Measurements from ENCODE around the gene NWD2. TPM values are rescaled to one million over a fixed set of nuclear protein-coding genes. Genes with fewer than 3 reads are reported as not detected.

The NWD2 gene
- total RNA-seq, 1 experiment from 2014 or later, result not detected

GRCh38 chr4:37299468-37299867 is 54.9 kb downstream of the NWD2 start:
- H3K36me3 ChIP-seq (ENCODE audit: low read depth), result no peaks in the 10 kb centered on the region
- H3K4me1 ChIP-seq (replicated peaks; ENCODE audit: insufficient read depth), result no peaks in the 10 kb centered on the region
- no peak overlapping the region for H3K27ac ChIP-seq
- no peaks in the 10 kb centered on the region for H3K9me3 ChIP-seq (ENCODE audit: insufficient read depth, low read depth)
- CTCF ChIA-PET, result no interaction called here
- no peaks in the 10 kb centered on the region for H3K27me3 ChIP-seq (ENCODE audit: insufficient read depth, low read depth)
- H3K4me3 ChIP-seq, result no peak overlapping the region
- intact Hi-C loops (cut with micrococcal nuclease; ENCODE audit: unreplicated experiment), result no loop called here
- POLR2A ChIA-PET (ENCODE audit: unreplicated experiment), result no interaction called here
- H3K9me2 ChIP-seq (ENCODE audit: insufficient read depth), result no peaks in the 10 kb centered on the region
- H4K20me1 ChIP-seq (ENCODE audit: insufficient read depth), result no peaks in the 10 kb centered on the region
- no peak for TF ChIP-seq EZH2 (IDR thresholded peaks at IDR 0.05; ENCODE audit: low read depth)
- TF ChIP-seq, protein P1, sequence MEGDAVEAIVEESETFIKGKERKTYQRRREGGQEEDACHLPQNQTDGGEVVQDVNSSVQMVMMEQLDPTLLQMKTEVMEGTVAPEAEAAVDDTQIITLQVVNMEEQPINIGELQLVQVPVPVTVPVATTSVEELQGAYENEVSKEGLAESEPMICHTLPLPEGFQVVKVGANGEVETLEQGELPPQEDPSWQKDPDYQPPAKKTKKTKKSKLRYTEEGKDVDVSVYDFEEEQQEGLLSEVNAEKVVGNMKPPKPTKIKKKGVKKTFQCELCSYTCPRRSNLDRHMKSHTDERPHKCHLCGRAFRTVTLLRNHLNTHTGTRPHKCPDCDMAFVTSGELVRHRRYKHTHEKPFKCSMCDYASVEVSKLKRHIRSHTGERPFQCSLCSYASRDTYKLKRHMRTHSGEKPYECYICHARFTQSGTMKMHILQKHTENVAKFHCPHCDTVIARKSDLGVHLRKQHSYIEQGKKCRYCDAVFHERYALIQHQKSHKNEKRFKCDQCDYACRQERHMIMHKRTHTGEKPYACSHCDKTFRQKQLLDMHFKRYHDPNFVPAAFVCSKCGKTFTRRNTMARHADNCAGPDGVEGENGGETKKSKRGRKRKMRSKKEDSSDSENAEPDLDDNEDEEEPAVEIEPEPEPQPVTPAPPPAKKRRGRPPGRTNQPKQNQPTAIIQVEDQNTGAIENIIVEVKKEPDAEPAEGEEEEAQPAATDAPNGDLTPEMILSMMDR (conservative IDR thresholded peaks at IDR 0.05), result no peak
- BruUV-seq (replicated peaks), result no TSS peak
- no peak overlapping the region for H2AFZ ChIP-seq
- H3K4me2 ChIP-seq, result no peak overlapping the region
- DNase-seq, result no peak
- no peaks in the 10 kb centered on the region for H3K79me2 ChIP-seq (ENCODE audit: low read depth)
- H3F3A ChIP-seq (ENCODE audit: insufficient read depth, low read depth), result no peaks in the 10 kb centered on the region

GRCh38 chr4:37304612-37305011 is 60.1 kb downstream of the NWD2 start:
- Histone ChIP-seq H3K27ac (no peak overlapping the region), H3K36me3 (ENCODE audit: low read depth) (no peaks in the 10 kb centered on the region), H3K27me3 (ENCODE audit: insufficient read depth, low read depth) (no peaks in the 10 kb centered on the region), H3K4me2 (no peak overlapping the region), H3K4me1 (replicated peaks; ENCODE audit: insufficient read depth) (no peaks in the 10 kb centered on the region), H3F3A (ENCODE audit: insufficient read depth, low read depth) (no peaks in the 10 kb centered on the region), H3K9me2 (ENCODE audit: insufficient read depth) (no peaks in the 10 kb centered on the region), H2AFZ (no peak overlapping the region), H3K9me3 (ENCODE audit: insufficient read depth, low read depth) (no peaks in the 10 kb centered on the region), H3K4me3 (no peak overlapping the region), H3K79me2 (ENCODE audit: low read depth) (no peaks in the 10 kb centered on the region), H4K20me1 (ENCODE audit: insufficient read depth) (no peaks in the 10 kb centered on the region)
- TF ChIP-seq, protein P1 (conservative IDR thresholded peaks at IDR 0.05), result no peak
- no peak for TF ChIP-seq EZH2 (IDR thresholded peaks at IDR 0.05; ENCODE audit: low read depth)
- POLR2A ChIA-PET (ENCODE audit: unreplicated experiment), result no interaction called here
- intact Hi-C loops (cut with micrococcal nuclease; ENCODE audit: unreplicated experiment), result no loop called here
- CTCF ChIA-PET, result no interaction called here
- BruUV-seq (replicated peaks), result no TSS peak
- no peak for DNase-seq

DNA sequence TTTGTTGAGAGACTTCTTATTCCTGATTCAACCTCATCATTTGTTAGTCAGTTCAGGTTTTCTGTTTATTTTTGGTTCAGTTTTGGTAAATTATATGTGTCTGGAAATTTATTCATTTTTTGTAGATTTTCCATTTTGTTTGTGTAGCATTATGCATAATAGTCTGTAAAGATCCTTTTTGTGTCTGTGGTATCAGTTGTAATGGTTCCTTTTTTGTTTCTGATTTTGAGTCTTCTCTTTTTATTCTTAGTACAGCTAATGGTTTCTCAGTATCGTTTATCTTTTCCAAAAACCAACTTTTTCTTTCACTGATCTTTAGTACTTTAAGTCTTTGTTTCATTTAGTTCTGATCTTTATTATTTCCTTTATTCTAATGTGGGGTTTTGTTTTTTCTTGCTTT is 61.4 kb downstream of the NWD2 start:
- POLR2A ChIA-PET (ENCODE audit: unreplicated experiment), result no interaction called here
- H3F3A ChIP-seq (ENCODE audit: insufficient read depth, low read depth), result no peaks in the 10 kb centered on the region
- H3K4me3 ChIP-seq, result no peak overlapping the region
- H3K4me1 ChIP-seq (replicated peaks; ENCODE audit: insufficient read depth), result no peaks in the 10 kb centered on the region
- intact Hi-C loops (cut with micrococcal nuclease; ENCODE audit: unreplicated experiment), result no loop called here
- 0 out of 2 replicates have a peak overlapping the region, but pooled peaks have one; percentile 20 for H2AFZ ChIP-seq
- H3K27me3 ChIP-seq (ENCODE audit: insufficient read depth, low read depth), result no peaks in the 10 kb centered on the region
- TF ChIP-seq, protein P1 (conservative IDR thresholded peaks at IDR 0.05), result no peak
- TF ChIP-seq EZH2 (IDR thresholded peaks at IDR 0.05; ENCODE audit: low read depth), result no peak
- no peaks in the 10 kb centered on the region for H3K36me3 ChIP-seq (ENCODE audit: low read depth)
- BruUV-seq (replicated peaks), result no TSS peak
- no peak overlapping the region for H3K27ac ChIP-seq
- H3K9me3 ChIP-seq (ENCODE audit: insufficient read depth, low read depth), result no peaks in the 10 kb centered on the region
- no peaks in the 10 kb centered on the region for H3K79me2 ChIP-seq (ENCODE audit: low read depth)
- DNase-seq, result no peak
- H3K9me2 ChIP-seq (ENCODE audit: insufficient read depth), result no peaks in the 10 kb centered on the region
- no peak overlapping the region for H3K4me2 ChIP-seq
- CTCF ChIA-PET, result no interaction called here
- H4K20me1 ChIP-seq (ENCODE audit: insufficient read depth), result no peaks in the 10 kb centered on the region
